H54 (cell line): Measurements from ENCODE around the gene LAMA1.

Experiments used
- DNase-seq: peaks from one replicate; pipeline ENCODE4 v3.0.0; 2011; ENCODE audit warnings: low spot score, mixed read lengths; ENCODE audit not compliant: insufficient read length
- FAIRE-seq: peaks from 3 replicates; lab custom pipeline; 2011; peaks lifted over from hg19 to GRCh38; lab: Jason Lieb, UNC
- POLR2A ChIP-seq: IDR thresholded peaks from 2 replicates; pipeline ENCODE4 v1.6.1; 2011; ENCODE audit warnings: low read depth, mild to moderate bottlenecking, low read length

The LAMA1 gene

DNA sequence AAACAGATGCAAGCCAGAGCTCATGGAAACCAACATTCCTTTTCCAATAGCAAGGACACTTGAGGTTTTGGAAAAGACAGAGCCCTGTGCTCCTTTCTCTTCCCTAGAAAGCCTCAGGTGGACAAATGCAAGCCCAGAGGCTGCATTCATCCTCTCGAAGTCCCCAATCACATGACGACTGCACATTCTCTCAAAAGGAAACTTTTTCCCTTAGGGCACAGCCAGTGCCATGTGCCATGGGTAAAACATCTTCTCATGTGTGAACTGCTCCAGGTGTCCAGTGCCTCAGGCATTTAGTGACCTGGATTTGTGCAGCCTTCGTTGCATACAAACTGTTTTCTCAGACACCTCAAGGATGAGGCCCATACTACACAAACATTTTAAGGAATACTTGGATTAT lies 140.7 kb downstream of the LAMA1 start:
- no peak for FAIRE-seq
- DNase-seq: no peak

GRCh38 chr18:6975084-6975483 lies 142.5 kb downstream of the LAMA1 start:
- TF ChIP-seq POLR2A: no peak
- DNase-seq: no peak
- no peak for FAIRE-seq

More for the DNA sequence above, 140.7 kb downstream of the LAMA1 start:
- no peak for TF ChIP-seq POLR2A

- no peak for TF ChIP-seq POLR2A
- FAIRE-seq (no peak), DNase-seq (no peak)
These were observed 145.6 kb downstream of the LAMA1 start for GRCh38 chr18:6971823-6972478.

- no peak for TF ChIP-seq POLR2A
- FAIRE-seq: no peak
- DNase-seq: no peak
These were observed 154.0 kb downstream of the LAMA1 start for GRCh38 chr18:6963452-6964097.

DNA sequence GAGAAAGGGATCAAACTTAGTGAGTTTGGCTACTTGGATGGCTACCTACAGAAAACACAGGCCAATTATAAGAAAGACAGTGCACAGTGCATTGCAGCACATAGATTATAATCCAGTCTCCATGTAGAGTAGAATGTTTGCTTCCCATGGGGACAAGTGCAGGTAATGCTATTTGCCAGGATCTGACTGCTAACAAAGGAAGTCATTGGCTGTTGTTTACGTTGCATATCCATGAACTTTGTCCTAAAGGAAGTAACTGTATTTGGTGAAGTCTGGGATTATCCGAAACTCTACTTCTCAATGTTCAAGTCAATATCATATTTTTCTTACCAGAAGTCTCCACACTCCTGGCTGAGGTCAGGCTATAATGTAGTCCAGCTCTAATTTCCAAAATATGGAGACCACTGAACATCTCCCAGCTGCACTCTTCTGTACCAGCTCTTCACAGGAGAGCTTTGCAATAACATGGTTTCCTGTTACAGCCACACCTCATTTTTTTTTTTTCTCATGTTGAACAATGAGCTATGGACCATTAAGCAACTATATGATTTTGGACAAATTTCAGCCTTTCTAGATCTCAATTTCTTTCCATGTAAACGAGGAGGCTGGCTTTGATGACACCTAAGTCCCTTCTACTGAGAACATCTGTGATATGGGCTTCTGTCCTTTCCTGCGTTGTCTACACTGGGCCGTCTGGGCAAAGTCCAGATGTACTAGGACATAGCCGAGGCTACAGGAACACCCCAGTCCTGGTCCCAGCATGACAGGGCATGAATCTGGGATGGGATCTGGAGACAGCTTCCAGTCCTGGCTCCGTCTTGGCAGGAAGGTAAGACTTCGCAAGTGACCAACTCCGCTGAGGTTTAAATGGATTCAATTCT lies 154.8 kb downstream of the LAMA1 start:
- DNase-seq (no peak), FAIRE-seq (no peak)
- TF ChIP-seq POLR2A: no peak

GRCh38 chr18:6961331-6961730 lies 156.3 kb downstream of the LAMA1 start:
- FAIRE-seq (no peak), DNase-seq (no peak)
- no peak for TF ChIP-seq POLR2A

DNA sequence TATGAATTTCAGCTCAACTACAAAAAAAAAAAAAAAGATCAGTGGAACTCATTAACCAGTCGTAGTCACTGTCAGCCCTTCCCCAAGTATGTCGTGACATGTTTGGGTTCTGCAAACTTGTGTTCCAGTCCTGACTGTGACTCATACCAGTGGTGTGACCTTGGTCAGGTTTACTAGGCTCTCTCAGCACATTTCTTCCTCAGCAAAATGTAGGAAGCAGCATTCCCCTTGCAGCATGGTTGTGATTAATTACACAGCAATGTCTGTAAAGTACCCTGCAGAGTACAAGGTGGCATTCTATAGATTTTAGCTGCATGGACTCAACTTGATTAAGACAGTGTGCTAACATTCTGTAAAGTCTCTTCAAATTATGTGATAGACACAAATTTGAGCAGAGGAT lies 156.9 kb downstream of the LAMA1 start:
- FAIRE-seq: peak; percentile 95
- TF ChIP-seq POLR2A: no peak
- DNase-seq: peak; percentile 27

GRCh38 chr18:6960124-6960523 lies 157.5 kb downstream of the LAMA1 start:
- FAIRE-seq (no peak), DNase-seq (no peak)
- no peak for TF ChIP-seq POLR2A

DNA sequence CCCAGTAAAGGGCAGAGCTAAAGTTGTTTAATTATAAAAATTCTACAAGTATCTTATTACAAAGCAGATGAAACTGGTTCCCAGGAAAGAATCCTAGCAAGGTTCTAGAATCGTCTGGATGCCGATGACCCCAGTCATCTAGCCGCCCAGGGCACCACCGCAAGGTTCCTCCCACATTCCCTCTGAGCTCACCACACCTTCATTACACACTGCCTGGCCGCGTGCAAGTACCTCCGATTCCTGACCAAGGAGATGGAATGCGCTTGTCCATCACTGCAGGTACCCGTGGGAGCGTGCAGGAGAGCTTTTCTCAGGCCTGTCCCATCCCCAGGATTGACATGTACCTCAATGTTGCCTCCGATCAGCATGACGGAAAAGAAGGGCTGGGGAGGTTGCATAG lies 158.5 kb downstream of the LAMA1 start:
- no peak for DNase-seq
- no peak for FAIRE-seq
- TF ChIP-seq POLR2A: no peak

- DNase-seq (no peak), FAIRE-seq (no peak)
These were observed 160.6 kb downstream of the LAMA1 start for GRCh38 chr18:6956999-6957398.

DNA sequence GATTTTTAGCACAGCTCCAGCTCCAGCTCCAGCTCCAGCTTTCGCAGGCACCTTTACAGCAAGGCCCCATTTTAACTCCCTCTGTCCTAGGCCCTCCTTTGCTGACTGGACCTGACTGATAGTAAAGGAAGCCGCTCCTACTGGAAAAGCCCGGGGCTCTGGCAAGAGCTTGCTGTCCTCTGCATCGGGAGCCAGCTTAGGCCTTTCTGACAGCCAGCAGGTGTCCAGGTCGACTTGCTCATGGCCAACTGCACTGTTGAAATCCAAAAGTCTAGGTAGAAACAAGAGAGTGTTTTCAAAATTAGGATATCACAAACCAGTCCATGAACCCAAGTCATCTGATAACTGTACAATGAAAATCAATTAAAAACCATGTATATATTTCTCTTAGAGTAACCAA lies 161.1 kb downstream of the LAMA1 start:
- no peak for DNase-seq
- no peak for FAIRE-seq
- no peak for TF ChIP-seq POLR2A

More at GRCh38 chr18:6956999-6957398, 160.6 kb downstream of the LAMA1 start:
- no peak for TF ChIP-seq POLR2A

DNA sequence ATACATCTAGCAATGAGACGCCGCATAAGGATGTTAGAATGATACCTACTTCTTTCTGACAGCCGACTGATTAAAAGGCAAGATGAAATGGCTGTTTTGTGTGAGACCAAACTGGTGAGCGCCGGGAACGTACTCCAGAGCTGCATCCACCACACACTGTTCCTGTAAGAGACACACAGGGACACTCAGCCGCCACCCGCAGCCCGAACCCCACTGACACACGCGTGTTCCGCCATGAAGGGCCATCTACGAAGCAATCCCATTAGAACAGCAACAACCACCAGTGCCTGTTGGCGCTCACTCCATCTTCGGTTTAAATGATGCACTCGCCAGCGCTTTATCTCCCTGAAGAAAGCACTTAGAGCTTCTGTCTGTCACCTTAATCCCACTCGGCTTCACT lies 162.3 kb downstream of the LAMA1 start:
- DNase-seq (no peak), FAIRE-seq (no peak)
- no peak for TF ChIP-seq POLR2A

GRCh38 chr18:6954501-6954900 lies 163.1 kb downstream of the LAMA1 start:
- DNase-seq (no peak), FAIRE-seq (no peak)
- no peak for TF ChIP-seq POLR2A
